Measurements from ENCODE around the gene SLC35G6.
"Not testable (repeated sequence)": the region's sequence is repeated elsewhere in the genome, so short reads cannot be mapped to it uniquely, and the experiment has no call there.

SLC35G6 gene

DNA sequence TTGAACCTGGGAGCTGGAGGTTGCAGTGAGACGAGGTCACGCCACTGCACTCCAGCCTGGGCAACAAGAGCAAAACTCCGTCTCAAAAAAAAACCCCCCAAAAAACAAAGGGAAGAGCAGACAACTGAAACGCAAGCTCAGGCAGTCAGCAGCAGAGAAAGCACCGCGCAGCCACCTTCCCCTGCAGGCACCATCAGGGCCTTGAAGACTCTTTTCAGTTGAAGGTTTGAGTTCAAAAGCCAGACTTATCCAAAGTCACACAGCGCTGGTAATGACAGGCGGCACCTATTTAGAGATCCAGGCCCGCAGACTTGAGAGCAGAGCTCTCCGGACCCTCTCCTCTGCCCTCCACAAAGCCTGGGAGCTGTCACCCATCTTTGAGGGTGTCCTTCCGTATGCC is 13.0 kb upstream of the SLC35G6 start:
- WGBS, result 98% methylated on average over 11 of the region's 11 CpGs
- Histone ChIP-seq H3K4me3 (ENCODE audit: insufficient read depth in 1 of 2, low read depth in 1 of 2, low read length in 2 of 2) (no peak overlapping the region), H2AK5ac (ENCODE audit: low read length, severe bottlenecking) (no peak overlapping the region), H2AFZ (ENCODE audit: low read depth, low read length) (no peak overlapping the region), H2BK120ac (ENCODE audit: low read depth, low read length) (no peak overlapping the region), H3K18ac (ENCODE audit: low read depth in 1 of 2, low read length in 2 of 2) (no peak overlapping the region), H3K27me3 (ENCODE audit: control insufficient read depth in 1 of 2, insufficient read depth in 1 of 2, low read length in 2 of 2) (no peaks in the 10 kb centered on the region), H3K14ac (ENCODE audit: low read length in 2 of 2) (no peak overlapping the region), H3K4me2 (ENCODE audit: low read length, poor library complexity, severe bottlenecking) (no peak overlapping the region), H3K36me3 (ENCODE audit: control insufficient read depth in 1 of 2, insufficient read depth in 2 of 2, low read depth in 1 of 2, low read length in 2 of 2) (peaks cover 36 to 41% of the 10 kb centered on the region in 2 experiments), H2BK12ac (ENCODE audit: low read length in 2 of 2) (no peak overlapping the region), H3K27ac (ENCODE audit: low read length, poor library complexity, severe bottlenecking) (no peak overlapping the region), H3K23ac (ENCODE audit: low read length in 2 of 2) (no peak overlapping the region), H2BK15ac (ENCODE audit: low read depth, poor library complexity, severe bottlenecking) (peak overlapping the region; percentile 23), H4K91ac (ENCODE audit: low read length) (no peak overlapping the region), H2BK5ac (ENCODE audit: low read depth, low read length, poor library complexity, severe bottlenecking) (no peak overlapping the region), H3K9ac (ENCODE audit: low read length) (no peak overlapping the region), H4K8ac (ENCODE audit: low read length) (no peak overlapping the region), H3K4ac (ENCODE audit: low read depth in 1 of 2, low read length in 2 of 2) (no peak overlapping the region), H3K4me1 (ENCODE audit: control insufficient read depth, insufficient read depth, low read depth, low read length) (peaks cover 10% of the 10 kb centered on the region), H3K9me3 (ENCODE audit: control insufficient read depth, low read length) (no peaks in the 10 kb centered on the region), H3K79me1 (replicated peaks; ENCODE audit: low read length, poor library complexity, severe bottlenecking) (peaks cover 37% of the 10 kb centered on the region)
- DNase-seq, result no peak

DNA sequence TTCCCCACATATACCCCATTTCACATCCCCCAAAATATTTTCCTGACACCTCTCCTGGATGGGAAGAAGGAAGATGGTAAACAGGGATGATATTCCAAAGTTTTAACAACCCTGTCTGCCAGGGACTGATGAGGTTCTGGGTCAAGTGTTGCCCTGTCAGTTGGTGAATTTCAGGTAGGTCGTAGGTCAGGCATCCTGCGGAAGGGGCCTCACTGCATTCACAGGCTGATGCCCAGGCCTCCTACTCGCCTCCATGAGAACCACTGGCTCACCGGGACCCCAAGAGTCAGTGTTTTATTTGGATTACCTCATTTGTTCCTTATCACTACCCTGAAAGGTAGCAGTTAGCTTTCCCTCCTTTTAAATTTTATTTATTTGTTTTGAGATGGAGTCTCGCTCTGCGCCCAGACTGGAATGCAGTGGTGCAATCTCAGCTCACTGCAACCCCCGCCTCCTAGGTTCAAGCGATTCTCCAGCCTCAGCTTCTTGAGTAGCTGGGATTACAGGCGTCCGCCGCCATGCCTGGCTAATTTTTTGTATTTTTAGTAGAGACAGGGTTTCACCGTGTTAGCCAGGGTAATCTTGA is 12.3 kb upstream of the SLC35G6 start:
- Histone ChIP-seq H2BK12ac (ENCODE audit: low read length in 2 of 2) (no peak overlapping the region), H3K4me3 (ENCODE audit: insufficient read depth in 1 of 2, low read depth in 1 of 2, low read length in 2 of 2) (no peak overlapping the region), H3K14ac (ENCODE audit: low read length in 2 of 2) (no peak overlapping the region), H3K4ac (ENCODE audit: low read depth in 1 of 2, low read length in 2 of 2) (no peak overlapping the region), H3K18ac (ENCODE audit: low read depth in 1 of 2, low read length in 2 of 2) (no peak overlapping the region), H4K8ac (ENCODE audit: low read length) (no peak overlapping the region), H2BK15ac (ENCODE audit: low read depth, poor library complexity, severe bottlenecking) (peak overlapping the region; percentile 23), H2AFZ (ENCODE audit: low read depth, low read length) (no peak overlapping the region), H3K36me3 (ENCODE audit: control insufficient read depth in 1 of 2, insufficient read depth in 2 of 2, low read depth in 1 of 2, low read length in 2 of 2) (peaks cover 29 to 35% of the 10 kb centered on the region in 2 experiments), H2BK120ac (ENCODE audit: low read depth, low read length) (no peak overlapping the region), H2AK5ac (ENCODE audit: low read length, severe bottlenecking) (no peak overlapping the region), H3K4me2 (ENCODE audit: low read length, poor library complexity, severe bottlenecking) (no peak overlapping the region), H2BK5ac (ENCODE audit: low read depth, low read length, poor library complexity, severe bottlenecking) (no peak overlapping the region), H3K9ac (ENCODE audit: low read length) (no peak overlapping the region), H3K4me1 (ENCODE audit: control insufficient read depth, insufficient read depth, low read depth, low read length) (peaks cover 10% of the 10 kb centered on the region), H4K91ac (ENCODE audit: low read length) (no peak overlapping the region), H3K27me3 (ENCODE audit: control insufficient read depth in 1 of 2, insufficient read depth in 1 of 2, low read length in 2 of 2) (no peaks in the 10 kb centered on the region), H3K27ac (ENCODE audit: low read length, poor library complexity, severe bottlenecking) (no peak overlapping the region), H3K79me1 (replicated peaks; ENCODE audit: low read length, poor library complexity, severe bottlenecking) (peaks cover 36% of the 10 kb centered on the region), H3K23ac (ENCODE audit: low read length in 2 of 2) (no peak overlapping the region), H3K9me3 (ENCODE audit: control insufficient read depth, low read length) (no peaks in the 10 kb centered on the region)
- DNase-seq, result no peak
- 75% methylated on average over 10 of the region's 12 CpGs for WGBS

DNA sequence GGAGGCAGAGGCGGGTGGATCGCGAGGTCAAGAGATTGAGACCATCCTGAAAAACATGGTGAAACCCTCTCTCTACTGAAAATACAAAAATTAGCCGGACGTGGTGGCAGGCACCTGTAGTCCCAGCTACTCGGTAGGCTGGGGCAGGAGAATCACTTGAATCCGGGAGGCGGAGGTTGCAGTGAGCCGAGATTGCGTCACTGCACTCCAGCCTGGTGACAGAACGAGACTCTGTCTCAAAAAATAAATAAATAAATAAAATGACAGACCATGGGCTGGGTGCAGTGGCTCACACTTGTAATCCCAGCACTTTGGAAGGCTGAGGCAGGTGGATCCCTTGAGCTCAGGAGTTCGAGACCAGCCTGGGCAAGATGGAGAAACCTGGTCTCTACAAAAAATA is 11.4 kb upstream of the SLC35G6 start:
- not testable (repeated sequence) for H3K4me3 ChIP-seq (ENCODE audit: insufficient read depth in 1 of 2, low read depth in 1 of 2, low read length in 2 of 2); H3K4me2 ChIP-seq (ENCODE audit: low read length, poor library complexity, severe bottlenecking); H3K9ac ChIP-seq (ENCODE audit: low read length); H4K91ac ChIP-seq (ENCODE audit: low read length); H3K4ac ChIP-seq (ENCODE audit: low read depth in 1 of 2, low read length in 2 of 2); H3K27ac ChIP-seq (ENCODE audit: low read length, poor library complexity, severe bottlenecking); H2BK15ac ChIP-seq (ENCODE audit: low read depth, poor library complexity, severe bottlenecking); H2AK5ac ChIP-seq (ENCODE audit: low read length, severe bottlenecking); DNase-seq; H3K14ac ChIP-seq (ENCODE audit: low read length in 2 of 2); H3K9me3 ChIP-seq (ENCODE audit: control insufficient read depth, low read length); H3K23ac ChIP-seq (ENCODE audit: low read length in 2 of 2); H2BK120ac ChIP-seq (ENCODE audit: low read depth, low read length); H2BK12ac ChIP-seq (ENCODE audit: low read length in 2 of 2); H3K18ac ChIP-seq (ENCODE audit: low read depth in 1 of 2, low read length in 2 of 2); H2AFZ ChIP-seq (ENCODE audit: low read depth, low read length); H2BK5ac ChIP-seq (ENCODE audit: low read depth, low read length, poor library complexity, severe bottlenecking); H3K27me3 ChIP-seq (ENCODE audit: control insufficient read depth in 1 of 2, insufficient read depth in 1 of 2, low read length in 2 of 2); H4K8ac ChIP-seq (ENCODE audit: low read length)
- Histone ChIP-seq H3K79me1 (replicated peaks; ENCODE audit: low read length, poor library complexity, severe bottlenecking) (peaks cover 35% of the 10 kb centered on the region), H3K4me1 (ENCODE audit: control insufficient read depth, insufficient read depth, low read depth, low read length) (peaks cover 10% of the 10 kb centered on the region), H3K36me3 (ENCODE audit: control insufficient read depth in 1 of 2, insufficient read depth in 2 of 2, low read depth in 1 of 2, low read length in 2 of 2) (peaks cover 25 to 32% of the 10 kb centered on the region in 2 experiments)
- 96% methylated on average over 11 of the region's 12 CpGs for WGBS

DNA sequence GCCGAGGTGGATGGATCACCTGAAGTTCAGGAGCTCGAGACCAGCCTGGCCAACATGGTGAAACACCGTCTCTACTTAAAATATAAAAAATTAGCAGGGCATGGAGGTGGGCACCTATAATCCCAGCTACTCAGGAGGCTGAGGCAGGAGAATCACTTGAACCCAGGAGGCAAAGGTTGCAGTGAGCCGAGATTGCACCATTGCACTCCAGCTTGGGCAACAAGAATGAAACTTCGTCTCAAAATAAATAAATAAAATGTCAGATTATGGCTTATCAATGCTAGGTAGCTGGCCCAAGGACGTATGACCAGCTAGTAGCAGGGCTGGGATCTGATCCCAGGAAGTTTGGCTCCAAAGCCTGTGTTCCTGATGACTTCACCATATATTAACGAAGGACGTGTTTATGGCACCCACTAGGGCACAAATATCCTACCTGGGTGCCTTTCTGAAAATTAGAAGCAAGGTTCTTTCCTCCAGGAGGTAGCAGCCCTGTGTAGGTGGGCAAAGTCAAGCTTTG is 10.7 kb upstream of the SLC35G6 start:
- H3K36me3 ChIP-seq (ENCODE audit: control insufficient read depth in 1 of 2, insufficient read depth in 2 of 2, low read depth in 1 of 2, low read length in 2 of 2), result peaks cover 23 to 28% of the 10 kb centered on the region in 2 experiments
- not testable (repeated sequence) for H2BK5ac ChIP-seq (ENCODE audit: low read depth, low read length, poor library complexity, severe bottlenecking); DNase-seq; H3K18ac ChIP-seq (ENCODE audit: low read depth in 1 of 2, low read length in 2 of 2); H2BK120ac ChIP-seq (ENCODE audit: low read depth, low read length); H3K9me3 ChIP-seq (ENCODE audit: control insufficient read depth, low read length); H3K14ac ChIP-seq (ENCODE audit: low read length in 2 of 2); H2AFZ ChIP-seq (ENCODE audit: low read depth, low read length); H3K4me2 ChIP-seq (ENCODE audit: low read length, poor library complexity, severe bottlenecking); H3K4ac ChIP-seq (ENCODE audit: low read depth in 1 of 2, low read length in 2 of 2); H4K8ac ChIP-seq (ENCODE audit: low read length); H3K4me3 ChIP-seq (ENCODE audit: insufficient read depth in 1 of 2, low read depth in 1 of 2, low read length in 2 of 2); H3K23ac ChIP-seq (ENCODE audit: low read length in 2 of 2); H3K27ac ChIP-seq (ENCODE audit: low read length, poor library complexity, severe bottlenecking); H2BK15ac ChIP-seq (ENCODE audit: low read depth, poor library complexity, severe bottlenecking); H3K9ac ChIP-seq (ENCODE audit: low read length); H3K27me3 ChIP-seq (ENCODE audit: control insufficient read depth in 1 of 2, insufficient read depth in 1 of 2, low read length in 2 of 2); H2AK5ac ChIP-seq (ENCODE audit: low read length, severe bottlenecking); H2BK12ac ChIP-seq (ENCODE audit: low read length in 2 of 2)
- peak overlapping the region; percentile 39 for H4K91ac ChIP-seq (ENCODE audit: low read length)
- peaks cover 33% of the 10 kb centered on the region for H3K79me1 ChIP-seq (replicated peaks; ENCODE audit: low read length, poor library complexity, severe bottlenecking)
- peaks cover 10% of the 10 kb centered on the region for H3K4me1 ChIP-seq (ENCODE audit: control insufficient read depth, insufficient read depth, low read depth, low read length)
- WGBS, result 97% methylated on average over 8 of the region's 8 CpGs

Data from mesenchymal stem cell (in vitro differentiated cells and primary cell).